CD4-positive, alpha-beta T cell treated with Interferon alpha-2 for 1 hour (primary cell): ENCODE results near the gene CDCP1.

ENCODE experiments used
- DNase-seq, 2 donors: peaks; one replicate each; pipeline ENCODE4 v3.0.0-alpha.2; 2020 to 2022

Gene CDCP1

GRCh38 chr3:45134758-45135521 lies 11.2 kb downstream of the CDCP1 start:
- DNase-seq, result no peak

DNA sequence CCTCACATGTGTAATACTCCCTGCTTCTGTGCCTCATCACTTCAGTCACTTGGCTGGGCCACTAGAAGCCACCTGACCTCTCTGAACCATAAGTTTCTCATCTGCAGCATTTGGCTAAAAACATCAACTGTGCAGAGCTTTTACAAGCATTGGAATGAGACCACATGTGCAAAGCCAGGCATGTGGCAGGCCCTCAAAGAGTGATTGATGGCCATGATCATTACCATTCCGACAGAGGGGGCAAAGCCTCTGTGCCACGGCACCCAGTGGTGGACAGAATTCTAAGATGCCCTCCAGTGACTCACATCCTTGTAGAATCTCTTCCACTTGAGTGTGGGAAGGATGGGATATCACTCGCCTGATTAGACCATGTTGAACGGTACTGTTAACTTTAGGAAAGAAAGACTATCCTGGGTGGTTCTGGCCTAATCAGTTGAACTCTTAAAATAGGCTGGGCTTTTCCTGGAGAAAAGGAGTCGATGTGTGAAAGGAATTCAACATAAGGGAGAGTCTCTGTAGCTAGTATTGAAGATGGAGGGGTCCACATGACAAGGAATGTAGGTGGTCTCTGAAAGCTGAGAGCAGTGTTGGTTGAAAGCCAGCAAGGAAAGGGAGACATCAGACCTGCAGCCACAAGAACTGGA lies 13.5 kb downstream of the CDCP1 start:
- no peak for DNase-seq

- no peak for DNase-seq
These were observed 15.0 kb downstream of the CDCP1 start for GRCh38 chr3:45131201-45131600.

- no peak for DNase-seq
These were observed 15.7 kb downstream of the CDCP1 start for GRCh38 chr3:45130476-45130875.

DNA sequence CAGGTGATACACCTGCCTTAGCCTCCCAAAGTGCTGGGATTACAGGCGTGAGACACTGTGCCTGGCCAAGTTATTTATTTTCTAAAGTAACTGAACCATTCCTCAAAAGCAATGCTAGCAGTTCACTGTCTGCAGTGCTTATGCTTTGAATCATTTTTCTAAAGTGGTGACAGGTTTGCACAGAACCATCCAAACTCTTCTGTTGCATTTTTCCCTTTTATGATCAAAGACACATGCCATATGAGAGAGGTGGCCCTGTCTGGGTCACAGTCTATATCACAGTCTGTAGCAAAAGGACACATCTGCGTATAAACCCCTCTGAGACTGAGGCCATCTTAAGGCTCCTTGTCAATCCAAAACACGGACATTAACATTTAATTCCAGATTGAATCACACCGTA lies 17.2 kb downstream of the CDCP1 start:
- no peak for DNase-seq

DNA sequence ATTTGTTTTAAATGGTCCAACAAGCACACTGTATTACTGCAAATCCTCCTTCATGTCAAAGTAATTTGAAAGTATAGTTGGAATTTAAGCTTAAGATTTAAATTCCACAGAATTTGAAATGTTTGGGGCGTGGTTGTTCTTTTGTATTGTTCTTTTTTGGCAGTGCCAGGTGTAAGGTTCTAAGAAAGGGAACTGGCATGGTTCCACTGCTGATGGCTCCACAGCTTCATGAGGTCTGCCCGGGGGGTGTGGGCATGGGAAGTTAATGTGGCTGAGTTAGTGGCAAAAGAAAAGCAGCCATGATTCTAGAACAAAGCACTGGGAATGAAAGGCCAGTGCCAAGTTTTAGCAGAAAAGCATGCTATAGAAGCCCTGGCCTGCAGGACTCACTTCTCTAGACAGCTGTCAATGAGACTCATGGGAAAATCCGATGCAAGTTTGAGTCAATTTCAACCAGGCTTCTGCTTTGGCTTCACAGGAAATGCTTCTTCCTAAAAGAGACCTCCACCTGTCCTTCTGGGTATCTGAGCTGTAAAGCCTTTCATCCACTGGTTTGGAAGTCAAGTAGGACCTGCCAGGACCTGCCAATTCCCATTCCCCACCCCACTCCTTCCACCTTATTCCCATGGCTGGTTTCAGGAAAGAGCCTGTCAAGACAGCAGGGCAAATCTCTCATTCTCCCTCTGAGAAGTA lies 18.9 kb downstream of the CDCP1 start:
- no peak for DNase-seq

DNA sequence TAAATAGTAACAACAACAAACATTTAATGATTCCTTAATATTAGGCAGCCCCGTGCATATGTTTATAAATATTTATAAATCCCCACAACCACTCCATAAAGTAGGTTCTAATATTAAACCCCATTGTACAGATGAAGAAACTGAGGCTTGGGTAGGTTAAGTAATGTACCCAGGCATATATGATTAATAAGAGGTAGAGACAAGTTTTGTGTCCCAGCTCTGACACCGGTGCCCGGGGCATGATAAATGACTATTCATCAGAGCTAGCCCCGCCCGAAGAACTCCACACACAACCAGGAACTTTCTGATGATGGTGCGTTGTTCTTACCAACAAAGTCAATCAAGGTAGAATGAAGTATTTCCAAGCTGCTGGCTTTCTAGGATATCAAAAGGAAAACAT lies 19.4 kb downstream of the CDCP1 start:
- DNase-seq, result no peak

DNA sequence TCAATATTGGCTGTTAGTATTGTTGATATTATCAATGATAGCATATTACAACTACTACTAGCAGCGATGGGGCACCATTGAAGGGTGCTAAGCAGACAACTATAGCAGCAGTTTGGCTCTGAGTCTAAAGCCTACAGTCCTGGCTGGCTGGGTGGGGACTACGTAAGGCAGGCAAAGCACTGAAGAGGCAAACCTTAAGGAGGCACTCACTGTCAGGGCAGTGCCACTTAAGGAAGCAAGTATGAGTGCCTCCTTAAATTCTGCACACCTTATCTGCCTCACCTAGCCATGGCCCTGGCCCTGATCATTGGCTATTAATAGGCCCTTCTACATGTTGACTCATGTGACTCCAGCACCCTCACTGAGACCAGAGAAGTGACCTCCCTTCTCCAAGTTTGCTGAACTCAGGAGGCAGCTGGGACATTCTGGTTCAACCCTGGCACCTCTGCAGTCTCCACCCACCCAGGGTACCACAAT lies 20.6 kb downstream of the CDCP1 start:
- no peak for DNase-seq

- no peak for DNase-seq
These were observed 21.2 kb downstream of the CDCP1 start for GRCh38 chr3:45124956-45125355.

GRCh38 chr3:45124352-45124751 lies 21.8 kb downstream of the CDCP1 start:
- DNase-seq, result no peak

DNA sequence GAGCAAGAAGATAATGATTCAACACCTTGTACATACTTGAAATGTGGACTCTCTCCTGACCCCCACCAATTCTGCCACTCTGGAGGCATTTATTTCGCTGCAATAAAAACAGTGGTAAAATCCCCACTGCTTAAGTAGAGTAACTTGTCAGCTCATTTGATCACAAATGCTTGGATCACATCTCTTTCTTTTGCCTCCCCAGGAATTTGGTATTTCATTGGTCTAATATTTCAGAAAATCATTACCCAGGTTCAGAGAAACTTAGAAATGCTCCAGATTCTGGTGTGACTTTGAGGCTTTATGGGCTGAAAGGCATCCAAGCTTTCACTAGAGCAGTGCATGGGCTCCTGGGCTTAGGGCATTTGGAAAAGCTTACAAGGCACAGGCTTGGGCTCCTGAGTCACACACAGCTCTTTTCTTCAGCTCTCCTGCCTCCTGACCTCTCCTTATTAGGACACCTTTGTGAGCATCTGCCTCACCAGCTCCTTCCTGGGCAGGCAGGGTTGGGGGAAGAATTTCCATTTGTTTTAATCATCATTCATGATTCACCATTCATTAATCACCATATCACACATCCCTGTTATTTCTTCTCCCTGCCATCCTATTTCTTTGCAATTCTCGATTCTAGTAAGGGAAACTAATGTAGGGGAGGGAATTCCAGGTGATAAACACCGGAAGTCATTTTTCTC lies 22.5 kb downstream of the CDCP1 start:
- no peak for DNase-seq

GRCh38 chr3:45123030-45123429 lies 23.1 kb downstream of the CDCP1 start:
- no peak for DNase-seq

DNA sequence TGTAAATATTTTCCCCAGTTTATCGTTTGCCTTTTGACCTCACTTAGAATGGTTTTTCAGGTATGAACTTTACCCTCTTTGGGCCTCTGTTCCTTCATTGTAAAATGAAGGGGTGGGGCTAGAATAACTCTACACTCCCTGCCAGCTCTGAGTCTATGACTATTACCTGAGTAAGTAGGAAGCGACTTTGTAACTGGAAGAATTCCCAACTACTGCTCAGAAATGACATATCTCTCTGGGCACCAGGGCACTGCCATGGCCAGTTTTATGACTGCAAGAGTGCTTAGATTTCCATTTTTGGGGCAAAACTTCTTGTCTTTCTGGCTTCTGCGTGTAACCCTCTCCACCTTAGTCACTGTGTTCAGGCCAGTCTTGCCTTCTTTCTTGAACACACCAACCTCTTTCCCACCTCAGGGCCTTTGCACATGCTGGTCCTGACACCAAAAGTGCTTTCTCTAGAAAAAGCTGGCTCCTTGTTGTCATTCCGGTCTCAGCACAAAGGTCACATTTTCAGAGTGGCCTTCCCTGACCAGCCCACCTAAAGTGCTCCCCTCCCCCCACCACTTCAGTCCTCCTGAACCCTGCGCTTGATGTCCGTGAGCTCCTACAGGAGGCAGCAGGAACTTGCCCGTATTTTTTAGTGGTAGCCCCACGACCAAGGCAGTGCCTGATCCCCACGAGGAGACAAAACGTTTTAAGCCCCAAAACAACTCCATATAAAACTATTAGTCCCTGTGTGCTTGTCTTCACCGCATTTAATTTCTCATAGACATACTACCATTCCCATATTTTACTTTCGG lies 25.6 kb downstream of the CDCP1 start:
- DNase-seq, result no peak

DNA sequence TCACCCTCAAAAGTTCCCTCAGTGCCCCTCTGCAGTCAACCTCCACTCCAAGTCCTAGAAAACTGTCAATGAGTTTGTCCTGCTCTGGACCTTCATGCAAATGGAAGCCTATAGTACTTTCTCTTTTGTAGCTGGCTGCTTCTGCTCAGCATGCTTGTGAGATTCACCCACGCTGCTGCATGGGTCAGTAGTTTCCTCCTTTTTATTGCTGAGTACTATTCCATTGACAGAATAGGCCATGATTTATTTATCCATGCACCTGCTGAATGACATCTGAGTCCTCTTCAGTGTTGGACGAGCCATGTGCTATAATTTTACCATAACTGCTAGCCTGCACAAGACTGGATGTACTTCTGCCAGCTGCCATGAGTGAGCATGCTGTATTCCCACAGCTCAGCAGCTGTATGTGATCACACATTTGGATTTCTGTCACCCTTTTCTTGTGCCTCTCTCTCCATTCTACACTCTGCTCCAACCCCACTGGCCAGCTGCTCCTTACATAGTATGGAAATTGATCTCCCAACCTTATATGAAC lies 26.3 kb downstream of the CDCP1 start:
- DNase-seq, result no peak

DNA sequence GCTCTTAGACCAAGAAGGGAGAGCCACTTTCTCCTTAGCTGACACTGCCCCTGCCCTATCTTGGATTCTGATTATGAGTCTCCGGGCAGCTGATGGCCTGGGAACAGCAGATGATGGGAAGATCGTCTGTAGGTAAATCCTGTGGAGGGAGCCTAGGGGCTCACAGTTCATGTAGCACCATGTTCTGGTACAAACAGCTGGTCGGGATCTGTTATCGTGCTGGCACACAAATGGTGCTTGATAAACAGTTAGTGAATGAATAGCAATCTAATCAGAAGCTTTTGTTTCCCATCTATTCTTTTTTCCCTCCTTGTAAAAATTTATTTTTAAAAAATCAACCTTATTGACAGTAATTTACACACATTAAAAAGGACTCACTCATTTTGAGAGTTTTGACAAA lies 26.8 kb downstream of the CDCP1 start:
- no peak for DNase-seq

DNA sequence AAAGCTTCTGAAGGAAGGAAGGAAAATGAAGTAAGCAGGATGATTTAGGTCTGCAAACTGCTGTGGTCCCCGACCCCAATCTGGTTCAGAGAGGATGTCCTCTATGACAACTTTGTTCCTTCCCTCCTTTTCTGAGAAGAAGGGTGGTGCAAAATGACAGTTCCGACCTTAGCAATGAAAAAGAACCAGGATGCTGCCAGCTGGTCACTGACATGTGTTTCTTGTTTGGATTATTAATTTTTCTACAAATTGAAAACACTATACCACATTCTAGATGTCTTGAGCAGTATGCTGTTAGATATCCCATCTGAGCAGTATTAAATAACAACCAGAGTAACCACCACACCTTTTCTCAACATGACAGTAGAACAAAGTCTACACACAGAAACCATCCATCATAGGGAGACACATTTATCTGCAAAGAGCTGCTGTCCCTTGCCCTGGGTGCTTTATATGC lies 27.5 kb downstream of the CDCP1 start:
- no peak for DNase-seq

GRCh38 chr3:45116350-45116749 lies 29.8 kb downstream of the CDCP1 start:
- no peak for DNase-seq

DNA sequence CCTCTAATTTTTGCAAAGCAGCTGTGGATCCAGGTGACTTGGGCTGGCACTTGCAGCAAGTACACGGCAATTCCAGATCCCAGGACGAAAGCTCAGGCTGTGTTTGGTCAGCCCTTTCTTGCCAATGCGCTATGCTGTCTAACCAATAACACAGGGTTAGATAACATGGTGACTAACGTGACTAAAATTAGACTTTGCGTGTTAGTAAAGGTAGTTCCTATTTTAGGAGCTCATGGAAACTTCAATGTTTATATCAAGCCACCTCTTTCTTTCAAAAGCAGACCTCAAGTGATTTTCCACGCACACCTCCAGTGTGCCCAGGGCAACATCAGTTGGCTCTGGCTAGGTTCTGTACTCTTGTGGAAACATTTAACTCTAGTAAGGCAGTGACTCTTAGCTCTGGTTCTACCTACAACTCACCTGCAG lies 32.5 kb downstream of the CDCP1 start:
- no peak for DNase-seq

GRCh38 chr3:45112939-45113338 lies 33.2 kb downstream of the CDCP1 start:
- no peak for DNase-seq

- DNase-seq, result no peak
These were observed 35.7 kb downstream of the CDCP1 start for GRCh38 chr3:45110509-45110833.

DNA sequence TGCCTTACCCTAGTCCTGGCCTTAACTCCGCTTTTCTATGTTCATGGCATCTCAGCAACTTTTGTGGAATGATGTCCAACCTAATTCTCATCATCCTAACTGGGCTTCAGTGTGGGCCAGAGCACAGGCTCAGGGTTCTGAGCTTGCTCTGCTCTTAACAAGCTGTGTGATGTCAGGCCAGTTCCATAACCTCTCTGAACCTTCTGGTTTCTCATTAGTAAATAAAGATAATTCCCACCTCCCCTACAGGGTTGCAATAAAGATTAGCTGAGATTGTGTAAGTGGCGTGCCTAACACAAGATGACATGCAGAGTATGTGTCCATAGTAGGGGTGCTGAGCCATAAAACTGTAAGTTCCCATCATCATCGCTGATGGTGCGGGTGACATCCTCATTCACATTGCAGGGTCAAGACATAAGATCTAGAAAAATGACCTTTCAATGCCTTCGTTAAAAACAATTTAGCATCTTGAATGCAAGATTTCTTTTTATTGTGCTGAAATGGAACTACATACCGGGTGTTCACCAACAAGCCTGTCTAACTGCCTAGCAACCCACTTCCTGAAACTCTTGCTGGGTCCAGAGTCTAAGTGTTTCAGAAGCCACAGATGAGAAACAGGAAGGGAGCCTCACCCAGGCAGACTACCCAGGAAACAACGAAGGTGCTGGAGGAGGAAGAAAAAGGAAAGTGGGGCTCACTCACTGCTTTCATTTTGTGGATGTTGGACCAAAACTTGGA lies 36.2 kb downstream of the CDCP1 start:
- DNase-seq, result peak; percentile 43 to 54

DNA sequence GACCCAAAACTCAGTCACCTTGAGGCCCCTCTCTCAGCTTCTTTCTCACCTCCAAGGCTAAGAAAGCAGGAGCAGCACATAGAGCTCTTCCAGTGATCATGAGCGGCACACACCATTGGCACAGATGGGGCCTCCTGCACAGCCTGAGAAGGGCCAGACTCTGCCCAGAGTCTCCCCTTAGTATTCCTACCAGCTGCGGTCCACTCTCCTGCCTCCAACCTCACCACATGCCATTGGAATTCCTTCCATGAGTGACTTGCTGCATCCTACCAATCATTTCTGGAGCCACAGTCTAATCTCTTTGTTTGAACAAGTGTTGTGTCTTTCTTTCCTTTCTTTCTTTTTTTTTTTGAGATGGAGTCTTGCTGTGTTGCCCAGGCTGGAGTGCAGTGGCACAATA lies 39.3 kb downstream of the CDCP1 start:
- no peak for DNase-seq
